ENCODE results near the gene PIK3CG.

PIK3CG gene

DNA sequence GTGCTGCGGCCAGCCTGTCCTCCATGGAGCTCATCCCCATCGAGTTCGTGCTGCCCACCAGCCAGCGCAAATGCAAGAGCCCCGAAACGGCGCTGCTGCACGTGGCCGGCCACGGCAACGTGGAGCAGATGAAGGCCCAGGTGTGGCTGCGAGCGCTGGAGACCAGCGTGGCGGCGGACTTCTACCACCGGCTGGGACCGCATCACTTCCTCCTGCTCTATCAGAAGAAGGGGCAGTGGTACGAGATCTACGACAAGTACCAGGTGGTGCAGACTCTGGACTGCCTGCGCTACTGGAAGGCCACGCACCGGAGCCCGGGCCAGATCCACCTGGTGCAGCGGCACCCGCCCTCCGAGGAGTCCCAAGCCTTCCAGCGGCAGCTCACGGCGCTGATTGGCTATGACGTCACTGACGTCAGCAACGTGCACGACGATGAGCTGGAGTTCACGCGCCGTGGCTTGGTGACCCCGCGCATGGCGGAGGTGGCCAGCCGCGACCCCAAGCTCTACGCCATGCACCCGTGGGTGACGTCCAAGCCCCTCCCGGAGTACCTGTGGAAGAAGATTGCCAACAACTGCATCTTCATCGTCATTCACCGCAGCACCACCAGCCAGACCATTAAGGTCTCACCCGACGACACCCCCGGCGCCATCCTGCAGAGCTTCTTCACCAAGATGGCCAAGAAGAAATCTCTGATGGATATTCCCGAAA is 2.7 kb downstream of the PIK3CG start:
- TF ChIP-seq, protein P1, sequence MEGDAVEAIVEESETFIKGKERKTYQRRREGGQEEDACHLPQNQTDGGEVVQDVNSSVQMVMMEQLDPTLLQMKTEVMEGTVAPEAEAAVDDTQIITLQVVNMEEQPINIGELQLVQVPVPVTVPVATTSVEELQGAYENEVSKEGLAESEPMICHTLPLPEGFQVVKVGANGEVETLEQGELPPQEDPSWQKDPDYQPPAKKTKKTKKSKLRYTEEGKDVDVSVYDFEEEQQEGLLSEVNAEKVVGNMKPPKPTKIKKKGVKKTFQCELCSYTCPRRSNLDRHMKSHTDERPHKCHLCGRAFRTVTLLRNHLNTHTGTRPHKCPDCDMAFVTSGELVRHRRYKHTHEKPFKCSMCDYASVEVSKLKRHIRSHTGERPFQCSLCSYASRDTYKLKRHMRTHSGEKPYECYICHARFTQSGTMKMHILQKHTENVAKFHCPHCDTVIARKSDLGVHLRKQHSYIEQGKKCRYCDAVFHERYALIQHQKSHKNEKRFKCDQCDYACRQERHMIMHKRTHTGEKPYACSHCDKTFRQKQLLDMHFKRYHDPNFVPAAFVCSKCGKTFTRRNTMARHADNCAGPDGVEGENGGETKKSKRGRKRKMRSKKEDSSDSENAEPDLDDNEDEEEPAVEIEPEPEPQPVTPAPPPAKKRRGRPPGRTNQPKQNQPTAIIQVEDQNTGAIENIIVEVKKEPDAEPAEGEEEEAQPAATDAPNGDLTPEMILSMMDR (IDR thresholded peaks at IDR 0.05; ENCODE audit: low read depth, low read length): no peak
- DNase-seq (ENCODE audit: low read depth in 2 of 2): no peak
- H3K4me3 ChIP-seq (replicated peaks in 1 of 2; ENCODE audit: low read depth in 2 of 2, low read length in 2 of 2): no peak overlapping the region

- H3K4me3 ChIP-seq (replicated peaks in 1 of 2; ENCODE audit: low read depth in 2 of 2, low read length in 2 of 2): no peak overlapping the region
- DNase-seq (ENCODE audit: low read depth in 2 of 2): no peak
- TF ChIP-seq, protein P1 (IDR thresholded peaks at IDR 0.05; ENCODE audit: low read depth, low read length): no peak
Observed at GRCh38 chr7:106868364-106868763, 3.3 kb downstream of the PIK3CG start.

DNA sequence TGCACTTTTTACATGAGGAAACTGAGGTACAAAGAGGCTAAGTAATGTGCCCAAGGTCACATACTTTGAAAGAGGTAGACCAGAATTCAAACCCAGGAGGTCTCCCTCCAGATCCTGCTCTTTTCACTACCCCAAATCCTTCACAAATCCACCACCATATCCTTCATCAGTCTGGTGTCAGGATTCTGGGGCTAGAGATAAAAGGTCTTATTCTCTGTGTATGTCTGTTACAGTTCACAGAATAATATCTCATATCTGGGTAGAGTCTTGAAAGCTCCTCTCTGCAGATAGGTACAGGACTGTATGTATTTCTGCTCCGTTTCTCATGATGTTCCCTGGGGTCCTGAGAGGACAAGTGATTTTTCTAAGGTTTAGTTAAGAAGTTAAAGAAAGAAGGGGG is 4.9 kb downstream of the PIK3CG start:
- TF ChIP-seq, protein P1 (IDR thresholded peaks at IDR 0.05; ENCODE audit: low read depth, low read length): no peak
- no peak overlapping the region for H3K4me3 ChIP-seq (replicated peaks in 1 of 2; ENCODE audit: low read depth in 2 of 2, low read length in 2 of 2)
- no peak for DNase-seq (ENCODE audit: low read depth in 2 of 2)

DNA sequence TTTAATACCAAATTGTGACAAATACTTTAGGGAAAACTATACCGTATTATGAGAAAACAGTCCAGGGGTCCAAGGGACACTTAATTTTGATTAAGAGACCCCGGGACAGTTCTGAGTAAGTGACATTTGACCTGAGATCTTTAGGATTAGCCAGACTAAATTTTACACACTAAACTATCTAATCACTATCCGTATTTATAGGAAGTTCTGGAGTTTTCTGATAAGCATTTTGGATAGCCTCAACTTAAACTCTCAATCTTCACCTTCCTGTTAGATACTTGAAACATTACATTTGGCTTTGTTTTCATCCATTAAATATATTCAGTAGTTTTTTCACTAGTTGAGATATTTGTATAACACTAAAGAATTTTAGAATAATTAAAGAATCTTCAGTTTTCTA is 5.4 kb downstream of the PIK3CG start:
- H3K4me3 ChIP-seq (replicated peaks in 1 of 2; ENCODE audit: low read depth in 2 of 2, low read length in 2 of 2): no peak overlapping the region
- no peak for DNase-seq (ENCODE audit: low read depth in 2 of 2)
- TF ChIP-seq, protein P1 (IDR thresholded peaks at IDR 0.05; ENCODE audit: low read depth, low read length): no peak

DNA sequence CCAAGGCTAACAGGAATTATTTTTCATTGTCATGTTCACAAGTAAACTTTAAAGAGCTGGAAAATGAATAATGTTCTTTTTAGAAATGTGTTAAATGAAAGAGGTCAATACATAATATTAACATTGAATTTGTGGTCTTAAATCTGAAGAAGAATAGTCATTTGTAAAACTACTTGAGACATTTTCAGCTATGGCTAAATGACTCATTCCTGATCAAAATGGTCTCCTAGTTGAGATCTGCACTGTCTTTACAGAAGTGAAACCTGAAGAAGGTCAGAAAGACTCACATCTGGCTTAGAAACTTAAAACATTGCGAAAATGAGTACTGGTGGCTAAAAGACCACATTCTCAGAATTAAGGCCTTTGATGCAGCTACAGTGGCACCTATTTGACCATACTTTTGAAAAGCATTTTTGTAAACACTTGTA is 5.9 kb downstream of the PIK3CG start:
- no peak overlapping the region for H3K4me3 ChIP-seq (replicated peaks in 1 of 2; ENCODE audit: low read depth in 2 of 2, low read length in 2 of 2)
- DNase-seq (ENCODE audit: low read depth in 2 of 2): no peak
- TF ChIP-seq, protein P1 (IDR thresholded peaks at IDR 0.05; ENCODE audit: low read depth, low read length): no peak

DNA sequence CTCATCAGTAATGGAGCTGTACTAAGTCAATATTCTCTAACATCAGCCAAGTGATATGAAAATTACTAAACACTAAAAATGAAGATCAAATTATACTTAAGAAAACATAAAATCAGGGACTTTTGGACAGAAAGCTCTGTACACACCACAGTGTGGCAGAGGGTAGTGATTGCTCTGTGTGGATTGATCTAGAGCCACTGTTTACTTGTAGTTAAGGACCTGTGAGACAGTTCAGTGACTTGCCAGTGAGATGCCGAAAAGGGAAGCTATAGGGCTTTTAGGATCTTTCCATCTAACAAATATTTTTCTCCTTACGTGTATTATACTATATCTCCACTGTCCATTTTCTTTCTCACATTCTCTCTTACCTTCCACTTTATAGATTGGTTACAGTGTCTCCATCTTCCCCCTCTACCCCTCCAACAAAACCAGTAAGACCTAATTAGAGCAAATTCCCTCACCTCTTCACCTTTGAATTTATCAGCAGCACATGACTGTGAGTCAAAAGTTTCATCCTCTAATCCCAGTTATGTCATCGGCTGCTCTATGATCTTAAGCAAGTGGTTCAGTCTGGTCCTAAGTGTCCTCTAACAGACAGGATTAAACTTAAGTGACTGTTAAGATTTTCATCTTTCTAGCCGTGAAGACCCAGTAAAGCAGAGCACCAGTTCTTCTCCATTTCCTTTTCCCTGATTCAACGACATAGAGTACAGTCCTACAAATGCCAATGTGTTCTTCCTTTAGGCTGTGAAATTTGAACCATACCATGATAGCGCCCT is 6.9 kb downstream of the PIK3CG start:
- H3K4me3 ChIP-seq (replicated peaks in 1 of 2; ENCODE audit: low read depth in 2 of 2, low read length in 2 of 2): no peak overlapping the region
- no peak for DNase-seq (ENCODE audit: low read depth in 2 of 2)
- TF ChIP-seq, protein P1 (IDR thresholded peaks at IDR 0.05; ENCODE audit: low read depth, low read length): no peak

Data from cardiac fibroblast (primary cell).